GM12864 (cell line): Measurements from ENCODE around the gene RRP12.
A peak's percentile ranks its signal among the peaks of the same experiment; 100 is the strongest.

Experiments used
- DNase-seq: peaks from one replicate; pipeline ENCODE4 v3.0.0-alpha.2; 2011; ENCODE audit warnings: low read depth
- H3K4me3 ChIP-seq: 2 replicates; pipeline ENCODE4 v1.5.1; 2011; ENCODE audit warnings: mild to moderate bottlenecking, low read depth, low read length, control low read depth
- TF ChIP-seq, protein P1 (sequence below): IDR thresholded peaks from 2 replicates; pipeline ENCODE4 v1.5.1; 2011; ENCODE audit warnings: low read depth, mild to moderate bottlenecking, moderate library complexity, low read length, control low read depth, inconsistent platforms; ENCODE audit errors: missing control alignments

The RRP12 gene

DNA sequence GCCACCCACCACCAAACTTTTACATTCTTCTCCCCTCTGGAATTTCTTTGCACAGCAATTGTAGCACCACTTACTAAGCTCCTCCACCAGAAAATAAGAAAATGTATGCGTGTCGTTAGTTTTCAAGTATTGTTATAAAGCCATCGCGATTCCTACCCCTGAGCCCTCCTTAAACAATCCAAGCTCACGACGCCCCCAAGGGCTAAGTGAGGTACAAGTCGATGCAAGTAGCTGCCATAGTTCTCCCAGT is 67.9 kb downstream of the RRP12 start:
- H3K4me3 ChIP-seq = peak overlapping the region; percentile 89
- TF ChIP-seq, protein P1, sequence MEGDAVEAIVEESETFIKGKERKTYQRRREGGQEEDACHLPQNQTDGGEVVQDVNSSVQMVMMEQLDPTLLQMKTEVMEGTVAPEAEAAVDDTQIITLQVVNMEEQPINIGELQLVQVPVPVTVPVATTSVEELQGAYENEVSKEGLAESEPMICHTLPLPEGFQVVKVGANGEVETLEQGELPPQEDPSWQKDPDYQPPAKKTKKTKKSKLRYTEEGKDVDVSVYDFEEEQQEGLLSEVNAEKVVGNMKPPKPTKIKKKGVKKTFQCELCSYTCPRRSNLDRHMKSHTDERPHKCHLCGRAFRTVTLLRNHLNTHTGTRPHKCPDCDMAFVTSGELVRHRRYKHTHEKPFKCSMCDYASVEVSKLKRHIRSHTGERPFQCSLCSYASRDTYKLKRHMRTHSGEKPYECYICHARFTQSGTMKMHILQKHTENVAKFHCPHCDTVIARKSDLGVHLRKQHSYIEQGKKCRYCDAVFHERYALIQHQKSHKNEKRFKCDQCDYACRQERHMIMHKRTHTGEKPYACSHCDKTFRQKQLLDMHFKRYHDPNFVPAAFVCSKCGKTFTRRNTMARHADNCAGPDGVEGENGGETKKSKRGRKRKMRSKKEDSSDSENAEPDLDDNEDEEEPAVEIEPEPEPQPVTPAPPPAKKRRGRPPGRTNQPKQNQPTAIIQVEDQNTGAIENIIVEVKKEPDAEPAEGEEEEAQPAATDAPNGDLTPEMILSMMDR = peak; percentile 27
- no peak for DNase-seq

DNA sequence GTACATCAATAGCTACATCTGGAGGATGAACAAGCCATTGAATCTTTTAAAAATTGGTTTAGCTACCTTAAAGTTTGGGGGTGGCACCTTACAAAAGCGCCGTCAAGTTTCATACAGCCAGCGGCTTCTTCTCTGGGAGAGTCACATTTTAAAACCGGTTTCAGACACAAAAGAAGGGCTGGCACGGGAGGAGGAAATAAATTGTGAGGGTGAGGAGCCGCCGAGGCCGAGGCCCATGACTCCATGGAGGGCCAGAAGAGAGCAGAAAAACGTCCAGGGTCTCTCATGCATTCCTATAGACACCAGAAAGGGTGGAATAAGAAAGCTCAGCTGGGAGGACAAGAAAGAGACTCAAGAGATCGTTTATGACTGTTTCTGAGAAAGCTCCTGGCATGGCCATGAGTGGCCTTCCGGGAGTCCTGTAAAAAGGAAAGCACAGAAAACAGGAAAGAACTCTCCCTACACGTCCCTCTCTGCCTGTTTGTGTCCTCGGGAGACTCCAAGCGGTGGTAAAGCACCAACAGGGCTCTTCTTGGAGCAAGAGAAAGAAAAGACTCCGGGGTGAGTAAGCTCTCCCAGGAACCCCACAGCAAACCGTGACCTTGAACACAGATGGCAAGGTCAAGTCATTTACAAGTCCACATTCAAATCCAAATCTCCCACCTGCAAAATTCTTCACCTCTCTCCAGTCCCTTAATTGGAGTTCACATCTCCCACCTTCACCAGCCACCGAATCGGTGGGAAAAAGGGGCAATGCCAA is 68.4 kb downstream of the RRP12 start:
- peak overlapping the region; percentile 89 for H3K4me3 ChIP-seq
- no peak for DNase-seq
- TF ChIP-seq, protein P1 = no peak

DNA sequence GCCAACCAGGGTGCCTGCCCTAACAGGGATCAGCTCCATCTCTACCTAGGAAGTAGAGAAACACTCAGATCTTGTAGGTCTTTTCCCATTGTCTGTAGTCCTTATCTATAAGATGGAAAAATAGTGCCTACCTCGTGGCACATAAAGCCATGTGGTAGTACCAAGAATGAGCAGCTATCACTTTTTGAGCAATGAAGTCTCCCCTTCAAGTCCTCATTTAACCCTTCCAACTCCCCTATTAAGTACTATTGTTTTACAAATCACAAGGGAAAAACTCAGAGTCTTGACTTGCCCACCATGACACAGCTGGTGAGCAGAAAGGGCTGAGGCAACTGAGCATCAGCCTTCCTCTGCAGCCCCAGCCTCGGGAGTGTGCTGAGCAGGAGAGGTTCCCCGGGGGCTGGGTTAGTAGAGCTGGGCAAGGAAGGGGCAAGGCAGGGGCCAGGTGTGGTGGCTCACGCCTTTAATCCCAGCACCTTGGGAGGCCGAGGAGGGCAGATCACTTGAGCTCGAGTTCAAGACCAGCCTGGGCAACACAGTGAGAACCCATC is 69.9 kb downstream of the RRP12 start:
- DNase-seq = no peak
- H3K4me3 ChIP-seq = no peak overlapping the region
- TF ChIP-seq, protein P1 = no peak

DNA sequence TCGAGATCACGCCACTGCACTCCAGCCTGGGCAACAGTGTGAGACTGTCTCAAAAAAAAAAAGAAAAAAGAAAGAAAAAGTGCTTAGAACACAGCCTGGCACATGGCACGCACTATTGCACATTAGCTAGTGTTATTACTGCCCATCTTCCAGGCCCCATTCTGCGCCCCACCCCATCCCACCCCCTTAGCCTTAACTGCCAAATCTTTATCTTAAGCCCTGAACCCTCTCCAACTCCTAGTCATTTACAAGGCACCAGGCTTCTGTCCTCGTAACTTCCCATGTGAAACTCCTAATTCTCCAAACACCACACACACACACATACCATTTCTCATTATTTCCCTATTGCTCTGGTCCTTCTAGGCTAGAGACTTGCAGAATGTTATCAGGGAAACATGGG is 71.4 kb downstream of the RRP12 start:
- TF ChIP-seq, protein P1 = no peak
- no peak overlapping the region for H3K4me3 ChIP-seq
- no peak for DNase-seq

DNA sequence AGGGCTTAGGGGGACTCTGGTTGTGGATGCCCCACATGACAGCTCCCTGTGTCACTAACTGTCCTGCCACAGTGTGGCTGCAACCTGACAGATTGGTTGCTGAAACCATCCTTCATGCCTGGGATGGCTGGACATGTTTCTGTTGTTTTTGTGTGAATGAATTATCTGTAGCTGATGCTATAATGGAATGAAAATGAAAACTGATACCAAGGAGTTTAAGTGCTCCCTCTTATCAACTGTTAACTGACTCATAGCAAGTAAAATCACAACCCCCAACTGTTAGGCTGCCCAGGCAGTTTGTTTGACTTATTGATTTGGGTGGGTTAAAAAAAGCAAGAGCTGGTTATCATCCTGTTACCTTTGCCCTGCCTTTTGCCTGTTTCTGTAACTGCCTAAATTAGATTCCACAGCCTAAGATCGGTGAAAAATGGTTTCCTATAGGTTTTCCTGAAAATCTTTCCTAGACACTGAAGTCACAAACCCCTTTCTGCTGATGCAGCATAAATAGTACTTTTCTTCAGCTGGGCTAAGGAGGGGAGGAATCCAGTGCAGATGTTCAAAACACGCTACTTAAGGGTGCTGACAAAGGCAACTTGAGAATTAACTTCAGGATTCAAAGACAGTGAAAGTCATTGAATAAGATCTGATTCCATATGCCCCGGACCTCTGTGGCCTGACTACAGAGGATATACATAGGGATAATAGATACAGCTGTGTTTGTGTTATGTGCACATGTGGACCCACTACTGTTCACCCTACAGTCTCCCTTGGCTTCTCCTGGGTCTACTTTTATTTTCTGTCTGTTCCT is 72.3 kb downstream of the RRP12 start:
- no peak for DNase-seq
- no peak overlapping the region for H3K4me3 ChIP-seq
- TF ChIP-seq, protein P1 = no peak

DNA sequence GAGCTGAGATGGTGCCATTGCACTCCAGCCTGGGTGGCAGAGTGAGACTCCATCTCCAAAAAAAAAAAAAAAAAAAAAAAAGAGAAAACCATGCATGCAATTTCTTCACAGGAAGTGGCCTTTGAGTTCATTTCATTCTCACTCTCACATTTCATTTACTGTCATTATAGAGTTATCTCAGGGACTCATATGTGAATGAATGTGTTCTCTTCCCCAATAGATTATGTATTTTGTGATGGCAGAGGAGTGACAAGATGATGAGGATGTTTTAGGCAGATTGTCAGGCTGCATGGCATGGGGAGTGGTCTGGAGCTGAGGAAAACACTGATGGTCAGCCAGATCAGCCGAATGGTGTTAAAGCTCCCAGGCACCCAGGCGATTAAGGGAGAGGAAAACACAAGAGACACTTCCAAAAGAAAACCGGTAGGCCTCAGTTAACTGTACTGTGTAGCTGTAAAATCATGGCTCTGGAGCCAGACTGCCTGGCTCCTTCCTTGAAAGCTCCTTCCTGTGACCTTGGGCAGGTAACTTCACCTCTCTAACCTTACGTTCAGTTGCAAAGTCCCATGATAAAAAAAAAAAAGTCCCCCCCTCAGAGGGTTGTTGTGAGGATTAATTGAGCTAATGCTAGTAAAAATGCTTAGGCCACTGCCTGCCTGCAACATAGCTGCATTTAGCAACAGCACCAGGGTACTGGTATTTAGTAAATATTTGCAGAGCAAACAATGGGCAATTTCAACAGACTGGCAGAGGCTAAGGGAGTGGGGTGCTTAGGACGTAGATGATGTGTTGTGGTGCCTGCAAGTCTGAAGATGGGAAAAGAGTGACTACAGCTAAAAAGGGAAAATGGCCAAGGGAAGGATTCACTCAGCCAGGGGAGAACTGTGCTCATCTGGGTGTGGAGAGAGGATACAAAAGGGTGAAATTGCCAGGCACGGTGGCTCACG is 73.5 kb downstream of the RRP12 start:
- TF ChIP-seq, protein P1 = no peak
- no peak for DNase-seq

More for the DNA sequence above, 73.5 kb downstream of the RRP12 start:
- no peak overlapping the region for H3K4me3 ChIP-seq
